ENCODE results near the gene EWSR1.

Gene EWSR1

GRCh38 chr22:29335656-29336055 lies 67.6 kb downstream of the EWSR1 start:
- no peak for TF ChIP-seq CTCF (IDR thresholded peaks at IDR 0.05; ENCODE audit: borderline replicate concordance, control extremely low read depth, extremely low read depth, insufficient read depth, missing control alignments)
- no peak for DNase-seq (ENCODE audit: low spot score)
- in situ Hi-C loops (cut with MboI; ENCODE audit: low sequenced_read_pairs, unreplicated experiment) = no loop called here

GRCh38 chr22:29336751-29337490 lies 68.9 kb downstream of the EWSR1 start:
- DNase-seq (ENCODE audit: low spot score) = no peak
- TF ChIP-seq CTCF (IDR thresholded peaks at IDR 0.05; ENCODE audit: borderline replicate concordance, control extremely low read depth, extremely low read depth, insufficient read depth, missing control alignments) = no peak
- in situ Hi-C loops (cut with MboI; ENCODE audit: low sequenced_read_pairs, unreplicated experiment) = no loop called here

GRCh38 chr22:29337631-29338284 lies 69.7 kb downstream of the EWSR1 start:
- DNase-seq (ENCODE audit: low spot score) = no peak
- TF ChIP-seq CTCF (IDR thresholded peaks at IDR 0.05; ENCODE audit: borderline replicate concordance, control extremely low read depth, extremely low read depth, insufficient read depth, missing control alignments) = no peak
- in situ Hi-C loops (cut with MboI; ENCODE audit: low sequenced_read_pairs, unreplicated experiment) = no loop called here

- no peak for TF ChIP-seq CTCF (IDR thresholded peaks at IDR 0.05; ENCODE audit: borderline replicate concordance, control extremely low read depth, extremely low read depth, insufficient read depth, missing control alignments)
- DNase-seq (ENCODE audit: low spot score) = no peak
- in situ Hi-C loops (cut with MboI; ENCODE audit: low sequenced_read_pairs, unreplicated experiment) = no loop called here
Observed at GRCh38 chr22:29338398-29338797, 70.3 kb downstream of the EWSR1 start.

GRCh38 chr22:29339381-29340235 lies 71.5 kb downstream of the EWSR1 start:
- in situ Hi-C loops (cut with MboI; ENCODE audit: low sequenced_read_pairs, unreplicated experiment) = no loop called here
- DNase-seq (ENCODE audit: low spot score) = no peak
- TF ChIP-seq CTCF (IDR thresholded peaks at IDR 0.05; ENCODE audit: borderline replicate concordance, control extremely low read depth, extremely low read depth, insufficient read depth, missing control alignments) = no peak

GRCh38 chr22:29340566-29340965 lies 72.5 kb downstream of the EWSR1 start:
- no peak for DNase-seq (ENCODE audit: low spot score)
- TF ChIP-seq CTCF (IDR thresholded peaks at IDR 0.05; ENCODE audit: borderline replicate concordance, control extremely low read depth, extremely low read depth, insufficient read depth, missing control alignments) = no peak

More at GRCh38 chr22:29340566-29340965, 72.5 kb downstream of the EWSR1 start:
- in situ Hi-C loops (cut with MboI; ENCODE audit: low sequenced_read_pairs, unreplicated experiment) = no loop called here

Data from GM13976 (cell line).